Small intestine (tissue), 7 donors: Measurements from ENCODE around the gene DGLUCY. TPM values are rescaled to one million over a fixed set of nuclear protein-coding genes. Genes with fewer than 3 reads are reported as not detected.
"Not testable (repeated sequence)": the region's sequence is repeated elsewhere in the genome, so short reads cannot be mapped to it uniquely, and the experiment has no call there.

Experiments
- DNase-seq, 2 donors: peaks; one replicate each; pipeline versions ENCODE4 v3.0.0 to v3.0.0-alpha.2; 2013
- FAIRE-seq: peaks from 2 replicates; lab custom pipeline; 2012; peaks lifted over from hg19 to GRCh38; lab: Jason Lieb, UNC
- H3K27ac ChIP-seq, 3 donors: one replicate each; pipeline ENCODE4 v1.5.1; 2013; ENCODE audit warnings: low read length in 2 of 3, mild to moderate bottlenecking in 2 of 3, control low read depth in 1 of 3, inconsistent platforms in 1 of 3, low read depth in 1 of 3, moderate library complexity in 1 of 3
- H3K27me3 ChIP-seq, 3 donors: one replicate each; pipeline ENCODE4 v1.6.1; 2013; ENCODE audit warnings: low read length in 3 of 3, inconsistent platforms in 1 of 3; ENCODE audit not compliant: control insufficient read depth in 3 of 3, insufficient read depth in 3 of 3
- H3K36me3 ChIP-seq, 3 donors: one replicate each; pipeline ENCODE4 v1.6.1; 2013; ENCODE audit warnings: low read length in 3 of 3, inconsistent platforms in 1 of 3, low read depth in 1 of 3, mild to moderate bottlenecking in 1 of 3, moderate library complexity in 1 of 3; ENCODE audit not compliant: control insufficient read depth in 3 of 3, insufficient read depth in 2 of 3
- H3K4me1 ChIP-seq, 3 donors: one replicate each; pipeline ENCODE4 v1.6.1; 2013; ENCODE audit warnings: low read length in 2 of 3, inconsistent platforms in 1 of 3, low read depth in 1 of 3, mild to moderate bottlenecking in 1 of 3, moderate library complexity in 1 of 3; ENCODE audit not compliant: control insufficient read depth in 3 of 3, insufficient read depth in 2 of 3
- H3K4me3 ChIP-seq, 3 donors: one replicate each; pipeline ENCODE4 v1.5.1; 2013; ENCODE audit warnings: low read length in 3 of 3, control low read depth in 1 of 3, inconsistent platforms in 1 of 3, low read depth in 1 of 3, mild to moderate bottlenecking in 1 of 3, moderate library complexity in 1 of 3
- H3K9me3 ChIP-seq, 2 donors: one replicate each; pipeline ENCODE4 v1.6.1; 2013; ENCODE audit warnings: low read depth in 1 of 2, low read length in 1 of 2; ENCODE audit not compliant: control insufficient read depth in 2 of 2, insufficient read depth in 1 of 2
- WGBS, 3 donors: extraction: QIAGEN DNeasy Blood & Tissue Kit; methylation state at CpG; one replicate each; pipeline ENCODE4 v1.1.7; 2013; 5-methylcytosine and 5-hydroxymethylcytosine counted together
- polyA plus RNA-seq, 4 donors: library from polyadenylated mRNA; stranded (reverse) in 3 of 4; unstranded in 1 of 4; fragments of 200-250 nt in 3 of 4; fragments of 120-200 nt in 1 of 4; gene quantifications; one replicate each; pipeline versions ENCODE4 v1.2.1 to v1.2.3, GENCODE V29; 2013
- donor health status: healthy with polysubstance abuse.
- donor health status: control.
- donor health status: control.
- donor health status: Bipolar disorder and iron deficiency.
- donor health status: healthy.

DGLUCY gene
- polyA plus RNA-seq, 4 donors = 11.9 to 74.9 (median 30.2) TPM

DNA sequence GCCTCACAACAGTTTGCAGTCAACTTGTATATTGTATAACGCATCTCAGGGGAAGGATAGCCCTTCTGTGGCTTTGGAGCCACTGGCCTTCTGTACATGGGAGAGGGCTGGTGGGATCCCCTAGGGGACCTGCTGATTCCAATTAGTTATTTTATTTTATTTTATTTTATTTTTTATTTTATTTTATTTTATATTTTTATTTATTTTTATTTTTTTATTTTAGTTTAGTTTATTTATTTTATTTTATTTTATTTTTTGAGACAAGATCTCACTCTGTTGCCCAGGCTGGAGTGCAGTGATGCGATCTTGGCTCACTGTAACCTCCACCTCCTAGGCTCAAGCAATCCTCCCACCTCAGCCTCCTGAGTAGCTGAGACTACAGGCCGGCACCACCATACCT lies 68.9 kb downstream of the DGLUCY start:
- not testable (repeated sequence) for H3K27me3 ChIP-seq, DNase-seq, FAIRE-seq, H3K27ac ChIP-seq, H3K4me1 ChIP-seq, H3K4me3 ChIP-seq, H3K9me3 ChIP-seq
- 97 to 98% (median 97%) methylated on average over 3 of the region's 3 CpGs for WGBS, 3 donors
- peaks cover 7 to 72% (median 17%) of the 10 kb centered on the region in 3 donors for H3K36me3 ChIP-seq

DNA sequence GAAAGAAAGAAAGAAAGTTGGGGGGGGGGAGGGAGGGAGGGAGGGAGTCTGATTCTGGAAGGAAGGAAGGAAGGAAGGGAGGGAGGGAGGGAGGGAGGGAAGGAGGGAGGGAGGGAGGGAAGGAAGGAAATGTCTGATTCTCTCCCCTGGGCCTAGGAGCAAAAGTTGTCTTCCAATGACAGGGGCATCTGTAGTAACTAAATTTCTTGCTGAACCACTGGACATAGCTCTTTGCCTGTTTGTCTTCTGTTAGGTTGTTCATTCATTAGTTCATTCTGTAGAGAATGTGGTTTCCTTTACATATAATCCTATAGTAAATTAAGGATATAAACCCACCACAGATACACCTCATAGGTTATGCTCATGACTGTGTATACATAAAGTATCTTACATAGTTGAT lies 70.7 kb downstream of the DGLUCY start:
- Histone ChIP-seq H3K9me3 (no peaks in the 10 kb centered on the region), H3K36me3 (peaks cover 15 to 74% (median 23%) of the 10 kb centered on the region in 3 donors), H3K27ac (no peak overlapping the region), H3K4me1 (no peaks in the 10 kb centered on the region), H3K4me3 (no peak overlapping the region), H3K27me3 (no peaks in the 10 kb centered on the region)
- DNase-seq = no peak
- FAIRE-seq = no peak

DNA sequence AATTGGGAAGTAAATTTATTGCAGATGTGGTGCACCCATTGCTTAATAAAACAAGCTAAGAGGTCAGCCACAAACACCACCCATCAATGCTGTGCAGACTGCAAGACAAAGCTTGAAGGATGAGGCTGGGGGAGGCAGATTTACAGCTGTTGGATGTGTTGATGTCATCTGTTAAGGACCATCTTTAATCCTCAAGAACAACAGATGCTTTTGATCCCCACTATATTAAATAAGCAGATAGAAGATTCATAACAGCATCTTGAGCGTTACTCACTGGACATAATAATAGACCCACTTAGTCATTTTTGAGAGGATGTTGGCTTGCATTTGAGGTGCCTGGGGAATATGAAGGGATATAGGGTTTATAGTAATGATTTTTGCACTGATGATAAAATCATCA lies 71.8 kb downstream of the DGLUCY start:
- 82 to 93% (median 88%) methylated on average over 1 of the region's 1 CpG for WGBS, 3 donors
- Histone ChIP-seq H3K9me3 (no peaks in the 10 kb centered on the region), H3K4me1 (no peaks in the 10 kb centered on the region), H3K36me3 (peaks cover 21 to 78% (median 28%) of the 10 kb centered on the region in 3 donors), H3K27ac (no peak overlapping the region), H3K27me3 (no peaks in the 10 kb centered on the region), H3K4me3 (no peak overlapping the region)
- DNase-seq (no peak), FAIRE-seq (no peak)

DNA sequence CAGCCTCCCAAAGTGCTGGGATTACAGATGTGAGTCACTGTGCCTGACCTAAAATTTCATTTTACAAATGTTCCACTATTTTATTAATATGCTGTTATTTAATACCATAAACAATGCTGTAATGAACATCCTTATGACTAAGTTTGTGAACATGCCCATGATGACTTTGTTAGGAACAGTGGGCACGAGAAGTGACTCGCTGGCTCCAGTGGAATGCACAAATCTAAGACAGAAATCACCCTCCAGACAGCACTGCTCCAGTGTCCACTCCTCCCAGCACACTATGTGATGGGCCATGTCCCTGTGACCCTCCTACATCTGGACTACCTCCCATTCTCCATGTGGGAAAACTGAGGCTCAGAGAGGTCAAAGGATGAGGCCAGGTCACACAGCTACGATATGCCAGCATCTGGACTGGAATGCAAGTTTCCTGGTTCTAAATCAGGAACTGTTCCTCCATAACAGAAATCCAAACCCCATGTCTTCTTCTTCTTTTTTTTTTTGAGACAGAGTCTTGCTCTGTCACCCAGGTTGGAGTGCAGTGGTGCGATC lies 72.7 kb downstream of the DGLUCY start:
- H3K27me3 ChIP-seq = no peaks in the 10 kb centered on the region
- DNase-seq (no peak), FAIRE-seq (no peak)
- H3K4me1 ChIP-seq = no peaks in the 10 kb centered on the region
- no peak overlapping the region for H3K4me3 ChIP-seq
- no peak overlapping the region for H3K27ac ChIP-seq
- 89 to 96% (median 94%) methylated on average over 4 of the region's 4 CpGs for WGBS, 3 donors
- H3K36me3 ChIP-seq = peaks cover 21 to 81% (median 25%) of the 10 kb centered on the region in 3 donors
- no peaks in the 10 kb centered on the region for H3K9me3 ChIP-seq

DNA sequence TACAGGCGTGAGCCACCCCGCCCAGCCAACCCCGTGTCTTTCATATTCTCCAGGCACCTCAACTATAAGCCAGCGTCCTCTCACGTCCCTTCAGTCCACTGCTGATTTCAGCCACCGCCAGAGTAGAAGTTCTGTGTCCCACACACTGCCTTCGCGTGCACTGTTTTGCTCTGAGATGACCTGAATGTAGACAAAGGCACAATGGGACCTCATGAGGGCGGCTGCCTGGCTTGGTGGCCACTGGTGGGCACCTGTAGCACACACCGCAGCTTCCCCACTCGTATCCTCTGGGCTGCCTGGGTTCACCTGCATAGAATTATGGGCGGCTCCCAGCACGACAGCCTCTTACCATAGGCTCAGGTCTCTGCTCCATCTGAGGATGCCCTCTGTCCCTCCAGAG lies 73.4 kb downstream of the DGLUCY start:
- WGBS, 3 donors = 95 to 97% (median 96%) methylated on average over 13 of the region's 13 CpGs
- no peak overlapping the region for H3K27ac ChIP-seq
- H3K36me3 ChIP-seq = peaks cover 21 to 77% (median 26%) of the 10 kb centered on the region in 3 donors
- no peaks in the 10 kb centered on the region for H3K27me3 ChIP-seq
- no peak overlapping the region for H3K4me3 ChIP-seq
- H3K4me1 ChIP-seq = no peaks in the 10 kb centered on the region
- no peak for DNase-seq
- no peak for FAIRE-seq
- H3K9me3 ChIP-seq = no peaks in the 10 kb centered on the region

DNA sequence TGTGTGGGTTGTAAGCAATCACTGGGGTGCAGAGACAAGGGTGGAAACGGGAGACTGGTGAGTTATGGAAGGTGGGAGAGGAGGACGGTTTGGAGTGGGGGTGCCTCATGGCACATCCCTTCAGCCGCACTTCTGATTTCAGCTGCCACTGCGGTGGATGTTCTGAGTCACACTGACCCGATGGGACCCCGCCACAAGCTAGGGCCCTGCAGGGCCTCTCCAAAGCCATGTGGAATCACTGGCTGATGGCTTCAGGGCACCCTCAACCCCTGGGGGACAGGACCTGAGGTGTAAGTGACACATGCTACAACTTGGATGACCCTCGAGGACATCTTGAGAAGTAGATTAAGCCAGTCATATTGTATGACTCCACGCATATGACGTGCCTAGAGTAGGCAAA lies 77.0 kb downstream of the DGLUCY start:
- 95 to 99% (median 96%) methylated on average over 9 of the region's 9 CpGs for whole genome bisulfite sequencing, 3 donors
- no peaks in the 10 kb centered on the region for H3K9me3 ChIP-seq
- H3K36me3 ChIP-seq = peaks cover 15 to 76% (median 15%) of the 10 kb centered on the region in 3 donors
- no peak for FAIRE-seq
- H3K27ac ChIP-seq = no peak overlapping the region
- no peak overlapping the region for H3K4me3 ChIP-seq
- no peaks in the 10 kb centered on the region for H3K27me3 ChIP-seq
- H3K4me1 ChIP-seq = no peaks in the 10 kb centered on the region
- no peak for DNase-seq

DNA sequence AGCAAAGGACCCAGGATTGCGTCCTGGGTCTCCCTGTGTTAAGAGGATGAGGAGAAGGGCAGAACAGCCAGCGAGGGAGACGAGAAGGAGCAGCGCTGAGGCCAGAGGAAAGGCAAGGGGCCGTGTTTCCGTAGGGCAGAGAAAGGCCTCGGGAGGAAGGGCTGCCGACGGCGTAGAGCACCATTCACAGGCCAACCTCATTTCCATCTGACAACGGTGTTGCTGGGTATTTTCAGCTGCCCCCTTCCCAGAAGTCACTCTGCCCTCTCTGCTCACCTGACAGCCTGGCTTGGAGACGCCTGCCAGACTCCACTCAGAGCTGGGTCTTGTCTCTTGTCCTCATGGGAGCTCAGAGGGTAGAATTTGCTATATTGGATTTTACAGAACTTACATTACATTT lies 79.2 kb downstream of the DGLUCY start:
- FAIRE-seq = no peak
- Histone ChIP-seq H3K36me3 (peaks cover 18 to 67% (median 20%) of the 10 kb centered on the region in 3 donors), H3K27me3 (no peaks in the 10 kb centered on the region)

DNA sequence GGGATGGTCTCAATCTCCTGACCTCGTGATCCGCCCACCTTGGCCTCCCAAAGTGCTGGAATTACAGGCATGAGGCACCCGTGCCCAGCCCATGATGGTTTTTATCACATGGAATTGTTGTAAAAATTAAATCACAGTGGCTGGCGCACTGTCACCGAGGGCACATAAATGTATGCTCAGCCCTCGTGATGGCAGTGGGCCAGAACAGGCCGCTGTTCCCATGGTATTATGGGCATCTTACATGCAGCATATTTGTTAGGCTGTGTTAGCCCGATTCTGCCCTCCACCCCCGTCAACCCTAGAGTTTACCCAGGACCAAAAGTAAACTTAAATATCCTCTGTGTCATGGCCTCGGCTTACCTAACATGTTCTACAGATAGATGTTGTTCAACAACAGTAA lies 82.0 kb downstream of the DGLUCY start:
- DNase-seq = no peak
- H3K27me3 ChIP-seq = no peaks in the 10 kb centered on the region
- H3K27ac ChIP-seq = no peak overlapping the region
- H3K36me3 ChIP-seq = peaks cover 13 to 67% (median 22%) of the 10 kb centered on the region in 3 donors
- no peaks in the 10 kb centered on the region for H3K4me1 ChIP-seq
- FAIRE-seq = no peak
- H3K9me3 ChIP-seq = peaks cover 0 to 15% of the 10 kb centered on the region in 2 donors
- H3K4me3 ChIP-seq = no peak overlapping the region
- WGBS, 3 donors = 91 to 94% (median 93%) methylated on average over 10 of the region's 10 CpGs

More for the DNA sequence above, 79.2 kb downstream of the DGLUCY start:
- 86 to 89% (median 86%) methylated on average over 12 of the region's 12 CpGs for WGBS, 3 donors
- Histone ChIP-seq H3K27ac (no peak overlapping the region), H3K9me3 (no peaks in the 10 kb centered on the region), H3K4me1 (no peaks in the 10 kb centered on the region), H3K4me3 (no peak overlapping the region)
- no peak for DNase-seq

DNA sequence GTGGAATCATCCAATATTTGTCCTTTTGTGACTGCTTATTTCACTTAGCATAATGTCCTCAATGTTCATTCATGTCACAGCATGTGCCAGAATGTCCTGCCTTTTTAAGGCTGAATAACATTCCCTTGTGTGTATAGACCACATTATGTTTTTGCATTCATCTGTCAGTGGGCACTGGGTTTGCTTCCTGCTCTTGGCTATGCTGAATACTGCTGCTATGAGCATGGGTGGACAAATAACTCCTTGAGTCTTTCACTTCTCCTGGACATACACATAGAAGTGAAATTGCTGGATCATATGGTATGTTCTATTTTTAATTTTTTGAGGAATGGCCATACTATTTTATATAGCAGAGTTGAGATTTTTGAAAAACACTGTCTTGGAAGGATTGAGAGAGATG lies 83.8 kb downstream of the DGLUCY start:
- Histone ChIP-seq H3K27ac (no peak overlapping the region), H3K27me3 (no peaks in the 10 kb centered on the region), H3K36me3 (peaks cover 13 to 70% (median 29%) of the 10 kb centered on the region in 3 donors), H3K4me3 (no peak overlapping the region), H3K9me3 (peaks cover 0 to 17% of the 10 kb centered on the region in 2 donors), H3K4me1 (no peaks in the 10 kb centered on the region)
- FAIRE-seq (no peak), DNase-seq (no peak)
